OCI-LY3 (cell line): ENCODE data around the gene S100Z.

Experiments
- CTCF ChIP-seq: fragments of 200-600, 300-600 bp; sonication (generic); IDR thresholded peaks from 2 replicates; pipeline ENCODE4 v1.5.1; 2014; ENCODE audit warnings: antibody characterized with exemption, low read length, low read depth
- EZH2phosphoT487 ChIP-seq: fragments of 200-600 bp; shearing (Covaris generic); IDR thresholded peaks from 2 replicates; pipeline ENCODE4 v1.6.1; 2018; ENCODE audit warnings: antibody characterized with exemption, mixed run types, low read depth

- TF ChIP-seq CTCF (no peak), EZH2phosphoT487 (no peak)
These were observed 49.2 kb upstream of the S100Z start for GRCh38 chr5:76800579-76800978.
